HG03521 (cell line): ENCODE results near the gene CAMKMT.

ENCODE experiments used
- ATAC-seq: cut with Tn5 transposase; IDR thresholded peaks from one replicate; pipeline ENCODE4 v1.9.1; 2021; ENCODE audit warnings: mild to moderate bottlenecking, moderate library complexity; ENCODE audit not compliant: unreplicated experiment

The CAMKMT gene

GRCh38 chr2:44638649-44639048, 276.9 kb downstream of the CAMKMT start:
- no peak for ATAC-seq

- ATAC-seq, result no peak
Measured at GRCh38 chr2:44639399-44639798, 277.7 kb downstream of the CAMKMT start.

- no peak for ATAC-seq
Measured at GRCh38 chr2:44642123-44642857, 280.5 kb downstream of the CAMKMT start.

- no peak for ATAC-seq
Measured at GRCh38 chr2:44645937-44646336, 284.2 kb downstream of the CAMKMT start.

GRCh38 chr2:44649381-44649780, 287.6 kb downstream of the CAMKMT start:
- ATAC-seq, result no peak

GRCh38 chr2:44650796-44651195, 289.0 kb downstream of the CAMKMT start:
- ATAC-seq, result no peak

GRCh38 chr2:44651974-44652373, 290.2 kb downstream of the CAMKMT start:
- no peak for ATAC-seq

- no peak for ATAC-seq
Measured at GRCh38 chr2:44652701-44653100, 291.0 kb downstream of the CAMKMT start.

- no peak for ATAC-seq
Measured at GRCh38 chr2:44655401-44655864, 293.7 kb downstream of the CAMKMT start.

GRCh38 chr2:44656460-44656859, 294.7 kb downstream of the CAMKMT start:
- ATAC-seq, result no peak

- ATAC-seq, result no peak
Measured at GRCh38 chr2:44663471-44664073, 301.8 kb downstream of the CAMKMT start.

- no peak for ATAC-seq
Measured at GRCh38 chr2:44668336-44668735, 306.6 kb downstream of the CAMKMT start.

- ATAC-seq, result no peak
Measured at GRCh38 chr2:44671276-44671675, 309.5 kb downstream of the CAMKMT start.

GRCh38 chr2:44671916-44672315, 310.2 kb downstream of the CAMKMT start:
- ATAC-seq, result no peak

GRCh38 chr2:44672431-44672830, 310.7 kb downstream of the CAMKMT start:
- ATAC-seq, result no peak

- ATAC-seq, result no peak
Measured at GRCh38 chr2:44674473-44675284, 312.9 kb downstream of the CAMKMT start.

- no peak for ATAC-seq
Measured at GRCh38 chr2:44676379-44676778, 314.6 kb downstream of the CAMKMT start.

GRCh38 chr2:44679584-44679983, 317.8 kb downstream of the CAMKMT start:
- no peak for ATAC-seq

- ATAC-seq, result no peak
Measured at GRCh38 chr2:44679990-44680389, 318.2 kb downstream of the CAMKMT start.

GRCh38 chr2:44680424-44680971, 318.8 kb downstream of the CAMKMT start:
- no peak for ATAC-seq

- no peak for ATAC-seq
Measured at GRCh38 chr2:44680983-44681531, 319.3 kb downstream of the CAMKMT start.
